Left cardiac atrium (tissue), 4 donors: Measurements from ENCODE around the gene MPLKIP. TPM values are rescaled to one million over a fixed set of nuclear protein-coding genes. Genes with fewer than 3 reads are reported as not detected.
"Not testable (repeated sequence)": the region's sequence is repeated elsewhere in the genome, so short reads cannot be mapped to it uniquely, and the experiment has no call there.

Experiments
- ATAC-seq, 2 donors: fragments of 200-7000 bp; cut with Tn5 transposase; one replicate each; pipeline ENCODE4 v1.9.1; 2020; ENCODE audit warnings: mild to moderate bottlenecking in 2 of 2, moderate library complexity in 2 of 2
- DNase-seq: peaks from one replicate; pipeline ENCODE4 v3.0.0-alpha.2; 2020
- intact Hi-C, 2 donors: fragments of 100-400 bp; cut with DNase I; formaldehyde crosslinking; loops; one replicate each; pipeline versions ENCODE4 v1.14.1 to v1.15.1; 2022 to 2023
- long read RNA-seq: library from polyadenylated mRNA; unstranded; transcript quantifications from one replicate; pipeline ENCODE4 v2.0.0, GENCODE V29; 2021
- total RNA-seq, 2 donors: library from RNA; stranded (reverse); fragmentation: NEBNext Ultra II Directional; extraction: Animal tissue kit (Norgen Biotek cat#: 25700); gene quantifications; one replicate each; pipeline ENCODE4 v1.2.1, GENCODE V29; 2021
- donor health status: DM: no; HTN: yes; CAD: no.
- donor health status: DM: no; HTN: yes; CAD: no; lungs with severe emphysema.
- donor health status: DM: yes; HTN: yes; CAD: no.
- donor health status: Dilated cardiomyopathy.

The MPLKIP gene
- 10 to 100 TPM; 17.1 to 20.5 TPM for total RNA-seq
- long read RNA-seq, full-length matches to known transcripts, result 7 of 8 reads
- long read RNA-seq, partial matches to known transcripts, result 0 of 8 reads
- long read RNA-seq, other reads (novel, unspliced or antisense), result 1 of 8 reads

DNA sequence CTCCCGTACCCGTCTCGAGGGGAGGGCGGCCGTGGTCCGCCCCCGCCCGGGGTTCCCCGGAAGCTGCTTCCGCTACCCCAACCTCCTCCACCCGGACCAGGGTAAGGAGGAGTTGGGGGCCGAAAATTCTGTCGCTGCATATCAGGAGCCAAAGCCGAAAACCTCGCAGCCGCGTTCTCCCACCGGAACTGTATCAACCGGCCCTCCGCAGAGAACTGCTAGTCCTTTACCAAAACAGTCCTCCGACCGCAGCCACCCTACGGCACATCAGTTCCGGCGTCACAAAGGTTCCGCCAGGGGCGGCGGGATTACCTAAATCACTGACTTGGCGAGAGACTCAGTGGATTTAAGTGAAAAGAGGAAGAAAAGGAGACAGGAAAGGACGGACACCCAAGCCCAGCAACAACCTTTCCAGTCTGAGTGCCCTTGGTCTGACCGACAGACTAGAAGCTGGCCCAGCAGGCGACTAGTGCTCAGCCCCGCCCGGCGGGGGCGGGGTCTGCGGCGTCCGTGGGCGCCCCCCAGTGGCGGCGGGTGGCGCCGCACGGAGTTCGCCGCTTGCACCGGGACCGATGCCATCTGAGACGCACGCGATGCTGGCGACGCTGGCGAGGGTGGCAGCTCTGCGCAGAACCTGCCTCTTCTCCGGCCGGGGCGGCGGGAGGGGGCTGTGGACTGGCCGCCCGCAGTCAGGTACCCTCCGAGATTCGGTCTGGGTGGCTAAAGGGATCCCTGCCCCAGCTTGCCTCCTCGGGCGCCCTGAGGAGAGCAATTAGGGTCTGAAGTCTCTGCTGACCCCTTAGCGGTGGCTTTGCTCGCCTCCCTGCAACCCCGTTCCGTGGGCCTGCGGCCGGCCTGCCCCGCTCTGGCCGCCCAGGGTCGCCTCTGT is at the start of gene MPLKIP, which contains the start of gene SUGCT:
Gene MPLKIP (minus strand): TSS at position 195 of the 889 bp plus-strand sequence. CDS start 55 bp downstream, at position 140.
Gene SUGCT (plus strand): TSS at position 578 of the 889 bp plus-strand sequence.
- peak; percentile 87 for DNase-seq
- intact Hi-C loops, result loop anchor here in 1 of 2 donors (5.0 kb wide), 1 partner anchor 237 kb away; no protein-coding TSS in a partner anchor
- ATAC-seq, result peak; percentile 96 to 97

DNA sequence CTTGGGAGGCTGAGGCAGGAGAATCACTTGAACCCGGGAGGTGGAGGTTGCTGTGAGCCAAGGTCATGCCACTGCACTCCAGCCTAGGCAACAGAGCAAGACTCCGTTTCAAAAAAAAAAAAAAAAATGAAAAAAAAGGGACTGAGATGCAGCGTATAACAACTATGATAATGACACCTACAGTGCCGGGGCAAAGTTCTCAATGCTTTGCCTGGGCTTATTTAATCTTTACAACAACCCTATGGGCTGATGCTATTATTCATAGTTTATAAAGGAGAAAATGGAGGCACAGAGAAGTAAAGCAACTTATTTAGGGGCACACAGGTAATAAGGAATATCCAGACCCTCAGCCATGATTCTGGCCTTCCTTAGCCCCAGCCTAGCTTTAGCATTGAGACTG is 48.0 kb upstream of the MPLKIP start:
- intact Hi-C loops, result no loop called here
- DNase-seq (no peak), ATAC-seq (no peak)

DNA sequence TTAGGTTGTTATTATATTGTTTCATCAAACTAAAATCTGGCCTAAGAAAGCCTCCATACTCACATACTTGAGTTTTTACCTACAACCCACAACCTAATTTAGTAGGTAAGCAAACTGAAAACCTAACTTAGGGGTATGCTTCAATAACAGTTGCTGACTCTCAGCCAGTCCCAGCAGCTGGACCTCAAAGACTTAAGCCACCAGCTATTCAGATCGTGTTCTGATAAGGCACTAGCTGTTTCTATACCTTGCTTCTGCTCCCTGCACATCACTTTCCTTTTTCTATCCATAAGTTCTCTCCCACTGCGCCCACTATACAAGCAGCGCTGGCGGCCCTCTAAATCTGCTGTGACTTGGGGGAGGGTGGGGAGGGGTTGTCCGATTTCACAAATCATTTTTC is 42.6 kb upstream of the MPLKIP start:
- DNase-seq (no peak), ATAC-seq (no peak)
- intact Hi-C loops, result no loop called here

DNA sequence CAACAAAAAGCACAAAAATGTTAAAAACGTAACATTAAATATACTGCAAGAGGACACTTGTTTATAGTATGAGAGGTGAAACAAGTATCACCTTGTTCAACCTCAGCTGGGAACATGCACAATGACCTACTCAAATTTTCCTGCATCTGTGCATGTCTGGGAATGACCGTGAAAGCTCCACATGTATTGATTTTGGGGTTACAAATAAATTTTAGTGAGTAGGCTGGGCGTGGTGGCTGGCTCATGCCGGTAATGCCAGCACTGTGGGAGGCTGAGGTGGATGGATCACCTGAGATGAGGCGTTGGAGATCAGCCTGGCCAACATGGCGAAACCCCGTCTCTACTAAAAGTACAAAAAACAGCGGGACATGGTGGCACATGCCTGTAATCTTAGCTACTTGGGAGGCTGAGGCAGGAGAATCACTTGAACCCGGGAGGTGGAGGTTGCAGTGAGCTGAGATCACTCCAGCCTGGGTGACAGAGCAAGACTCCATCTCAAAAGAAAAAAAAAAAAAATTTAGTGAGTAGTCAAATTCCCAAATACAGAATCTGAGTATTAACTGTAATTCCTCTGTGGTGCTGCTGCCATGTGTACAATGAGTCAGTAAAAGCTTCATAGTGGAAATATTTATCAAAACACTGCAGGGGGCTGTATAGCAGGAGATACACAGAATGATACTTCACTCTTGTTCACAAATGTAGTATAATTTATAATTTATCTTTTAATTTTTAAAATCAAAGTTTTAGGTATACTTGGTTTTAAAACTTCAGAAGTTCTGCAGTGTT is 41.5 kb upstream of the MPLKIP start:
- no peak for DNase-seq
- intact Hi-C loops, result no loop called here
- ATAC-seq, result no peak

DNA sequence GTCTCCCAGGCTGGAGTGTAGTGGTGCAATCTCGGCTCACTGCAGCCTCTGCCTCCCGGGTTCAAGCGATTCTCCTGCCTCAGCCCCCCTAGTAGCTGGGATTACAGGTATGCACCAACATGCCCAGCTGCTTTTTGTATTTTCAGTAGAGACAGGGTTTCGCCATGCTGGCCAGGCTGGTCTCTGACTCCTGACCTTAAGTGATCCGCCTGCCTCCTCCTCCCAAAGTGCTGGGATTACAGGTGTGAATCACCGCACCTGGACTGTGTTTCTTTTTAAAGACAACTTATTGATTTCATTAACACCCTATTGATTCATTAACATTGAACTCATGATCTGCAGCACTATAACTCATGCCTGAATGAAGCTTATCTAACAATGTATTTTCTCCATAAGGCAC is 40.8 kb upstream of the MPLKIP start:
- intact Hi-C loops, DNase-seq: not testable (repeated sequence)

DNA sequence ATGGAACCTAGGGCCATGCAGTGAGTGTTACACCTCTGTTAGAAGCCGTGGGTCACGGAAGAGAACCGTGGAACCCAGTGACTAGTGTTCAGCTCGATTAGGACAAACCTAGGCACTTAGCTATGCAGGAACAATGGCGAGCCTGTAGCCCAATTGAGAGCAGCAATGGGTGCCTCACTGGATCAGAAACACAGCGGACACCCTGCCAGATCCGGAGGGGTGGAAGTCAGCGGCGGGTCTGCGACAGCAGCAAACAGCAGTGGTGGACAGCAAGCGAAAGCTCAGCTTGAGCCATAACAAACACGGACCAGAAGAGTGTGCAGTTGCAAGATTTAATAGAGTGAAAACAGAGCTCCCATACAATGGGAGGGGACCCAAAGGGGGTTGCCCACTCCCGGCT is 38.7 kb upstream of the MPLKIP start:
- intact Hi-C loops, DNase-seq, ATAC-seq: not testable (repeated sequence)

More for the DNA sequence above, 40.8 kb upstream of the MPLKIP start:
- ATAC-seq, result not testable (repeated sequence)

DNA sequence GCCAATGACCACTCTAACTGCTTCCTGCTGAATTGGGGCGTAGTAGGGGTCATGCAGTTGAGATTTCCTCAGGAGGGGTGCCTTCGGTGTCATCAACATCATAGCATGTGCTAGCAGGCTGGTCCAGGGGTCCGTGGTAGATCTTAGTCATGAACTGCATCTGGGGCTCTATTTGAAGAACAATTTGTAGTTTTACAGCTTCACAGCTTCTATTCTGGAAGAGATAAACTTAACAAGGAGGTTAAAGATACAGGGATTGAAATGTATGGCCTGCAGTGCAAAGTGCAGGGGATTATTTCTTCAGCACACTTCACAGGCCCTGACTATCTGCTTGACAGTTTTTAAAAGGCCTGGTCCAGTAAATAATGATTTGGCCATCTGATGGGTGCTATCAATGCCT is 33.8 kb upstream of the MPLKIP start:
- DNase-seq, intact Hi-C loops, ATAC-seq: not testable (repeated sequence)

DNA sequence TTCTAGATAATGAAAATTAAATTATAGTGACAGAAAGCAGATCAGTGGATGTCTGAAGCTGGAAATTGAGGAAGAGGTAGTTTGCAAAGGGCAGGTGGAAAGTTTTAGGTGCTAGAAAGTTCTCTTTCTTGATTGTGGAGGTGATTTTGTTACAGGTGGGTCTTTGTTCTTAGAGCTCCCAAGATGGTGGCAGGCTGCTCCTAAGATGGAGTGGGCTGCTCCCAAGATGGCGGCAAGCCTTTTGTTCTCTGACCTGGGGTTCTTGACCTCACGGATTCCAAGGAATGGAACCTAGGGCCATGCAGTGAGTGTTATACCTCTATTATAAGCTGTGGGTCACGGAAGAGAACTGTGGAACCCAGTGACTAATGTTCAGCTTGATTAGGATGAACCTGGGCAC is 32.9 kb upstream of the MPLKIP start:
- ATAC-seq, result no peak
- DNase-seq, result no peak
- intact Hi-C loops, result no loop called here

DNA sequence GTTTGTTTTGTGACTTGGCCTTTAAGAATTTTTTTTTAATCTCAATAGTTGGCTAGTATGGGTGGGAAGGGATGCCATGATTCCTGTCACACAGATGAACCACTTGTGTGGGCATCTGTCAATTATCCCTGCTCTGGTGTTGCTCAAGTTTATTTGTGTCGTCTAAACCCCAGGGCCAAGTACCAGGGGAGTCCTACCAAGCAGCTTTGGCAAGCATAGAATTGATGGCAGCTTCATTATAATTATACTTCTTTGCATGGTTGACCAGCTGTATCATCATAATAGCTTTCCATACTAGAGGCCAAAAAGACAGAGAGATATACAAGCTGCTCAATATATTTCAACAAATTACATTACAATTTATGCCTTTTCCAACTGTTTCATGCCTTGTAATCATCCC is 30.8 kb upstream of the MPLKIP start:
- intact Hi-C loops, result no loop called here
- DNase-seq (no peak), ATAC-seq (no peak)

DNA sequence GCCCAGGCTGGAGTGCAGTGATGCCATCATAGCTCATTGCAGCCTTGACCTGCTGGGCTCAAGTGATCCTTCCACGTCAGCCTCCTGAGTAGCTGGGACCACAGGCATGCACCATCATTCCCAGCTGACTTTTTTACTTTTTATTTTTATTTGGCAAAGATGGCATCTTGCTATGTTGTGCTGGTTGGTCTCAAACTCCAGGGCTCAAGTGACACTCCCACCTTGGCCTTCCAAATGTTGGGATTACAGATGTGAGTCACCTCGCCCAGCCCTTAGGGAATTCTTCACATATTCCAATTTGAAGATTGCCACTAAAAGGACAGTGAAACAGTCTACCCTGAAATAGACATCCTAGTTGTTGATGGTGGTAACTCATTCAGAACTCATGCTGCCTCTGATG is 28.1 kb upstream of the MPLKIP start:
- DNase-seq, result no peak
- intact Hi-C loops, result no loop called here
- no peak for ATAC-seq

DNA sequence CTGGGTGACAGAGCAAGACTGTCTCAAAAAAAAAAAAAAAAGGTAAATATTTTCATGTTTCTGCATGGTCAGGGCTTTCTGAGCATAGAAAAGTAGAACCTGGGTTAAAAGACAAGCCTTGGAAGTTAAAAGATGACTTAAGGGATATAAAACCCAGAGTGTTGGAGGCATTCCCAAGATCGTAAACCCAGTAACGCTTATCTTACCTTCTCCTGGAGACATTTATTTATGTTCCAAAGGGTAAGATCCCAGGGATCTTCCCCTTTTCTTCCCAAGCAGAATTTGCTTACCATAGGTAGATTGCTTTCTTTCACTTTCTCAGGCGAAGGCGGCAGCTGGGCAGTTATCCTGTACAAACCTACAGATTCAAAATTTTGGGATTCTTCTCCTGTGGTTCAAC is 22.6 kb upstream of the MPLKIP start:
- intact Hi-C loops, result no loop called here
- no peak for ATAC-seq
- no peak for DNase-seq

DNA sequence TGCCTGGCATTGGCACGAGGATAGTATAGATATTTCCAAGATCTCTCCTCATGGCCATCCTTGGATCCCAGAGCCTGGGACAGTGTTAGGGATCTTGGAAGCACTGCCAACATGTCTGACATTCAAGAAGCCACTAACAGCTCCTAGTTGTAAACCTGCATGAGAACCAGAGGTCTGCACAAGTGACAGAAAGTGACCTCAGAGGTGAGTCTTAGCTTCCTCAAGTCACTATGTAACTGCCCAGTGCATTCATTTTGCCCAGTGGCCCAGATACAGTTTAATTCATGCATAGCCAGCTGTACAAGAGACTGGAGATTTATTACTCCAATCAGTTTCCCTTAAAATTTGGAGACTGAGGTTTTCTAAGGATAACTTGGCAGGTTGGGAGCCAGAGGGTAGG is 17.1 kb upstream of the MPLKIP start:
- ATAC-seq (no peak), DNase-seq (no peak)
- intact Hi-C loops, result no loop called here

DNA sequence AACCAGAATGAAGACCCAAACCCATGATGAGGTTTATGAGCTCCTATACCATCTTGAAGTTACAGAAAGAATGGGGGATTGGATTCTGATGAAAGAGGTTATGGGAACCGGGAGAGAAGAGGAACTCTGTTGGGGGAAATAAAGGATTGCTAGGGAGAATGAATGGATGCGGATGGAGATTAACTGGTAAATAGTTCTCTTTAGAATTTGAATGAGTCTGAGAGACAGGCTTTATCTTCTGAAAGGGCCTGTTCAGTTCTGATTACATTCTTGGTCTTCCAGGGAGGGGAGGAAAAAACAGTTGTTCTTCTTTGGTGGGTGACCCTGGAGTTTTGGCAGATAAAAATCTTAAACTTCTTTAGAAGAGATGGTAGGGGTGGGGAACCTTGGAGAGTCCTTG is 14.2 kb upstream of the MPLKIP start:
- intact Hi-C loops, result no loop called here
- ATAC-seq, result no peak
- no peak for DNase-seq

DNA sequence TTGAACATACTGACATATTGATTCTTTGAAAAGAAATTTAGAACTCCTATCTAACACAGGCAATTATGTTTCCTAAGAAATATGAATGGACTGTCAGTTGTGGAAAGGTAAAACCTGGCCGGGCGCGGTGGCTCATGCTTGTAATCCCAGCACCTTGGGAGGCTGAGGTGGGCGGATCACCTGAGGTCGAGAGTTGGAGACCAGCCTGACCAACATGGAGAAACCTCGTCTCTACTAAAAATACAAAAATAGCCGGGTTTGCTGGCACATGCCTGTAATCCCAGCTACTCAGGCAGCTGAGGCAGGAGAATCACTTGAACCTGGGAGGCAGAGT is 13.8 kb upstream of the MPLKIP start:
- DNase-seq, intact Hi-C loops, ATAC-seq: not testable (repeated sequence)

DNA sequence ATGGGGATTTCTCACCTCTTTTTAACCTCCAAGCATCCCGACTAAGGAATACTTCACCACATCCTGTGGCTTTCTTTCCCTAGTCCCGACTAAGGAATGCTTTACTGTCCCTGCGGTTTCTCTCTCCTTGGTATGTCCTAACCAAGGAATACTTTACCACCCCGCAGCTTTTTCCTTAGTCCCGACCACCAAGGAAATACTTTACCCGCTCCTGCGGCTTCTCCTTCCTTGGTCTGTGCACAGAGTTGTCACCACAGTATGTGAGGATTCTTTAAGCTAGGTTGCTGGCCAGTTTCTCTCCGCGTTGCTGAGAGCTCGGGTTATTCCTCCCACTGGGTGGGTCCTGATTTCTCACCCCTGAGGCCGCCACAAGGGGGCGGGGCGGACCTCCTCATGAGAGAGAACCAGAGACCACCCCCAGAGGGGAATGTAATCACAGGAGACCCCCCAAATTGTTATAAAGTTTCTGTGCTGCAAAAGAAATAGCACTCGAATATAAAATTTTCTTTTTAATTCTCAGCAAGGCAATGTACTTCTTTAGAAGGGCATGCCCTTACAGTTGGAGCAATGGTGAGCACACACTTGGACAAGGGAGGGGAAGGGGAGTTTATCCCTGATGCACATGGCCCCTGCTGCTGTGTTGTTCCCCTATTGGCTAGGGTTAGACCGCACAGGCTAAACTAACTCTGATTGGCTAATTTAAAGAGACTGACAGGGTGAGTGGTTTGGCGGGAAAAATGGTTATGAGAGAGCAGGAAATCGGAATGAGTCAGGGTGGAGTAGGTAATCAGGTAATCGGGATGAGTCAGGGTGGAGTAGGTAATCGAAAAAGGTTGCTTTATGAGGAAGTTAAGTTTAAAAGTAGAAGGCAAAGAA is 13.2 kb upstream of the MPLKIP start:
- intact Hi-C loops, result no loop called here
- ATAC-seq (no peak), DNase-seq (no peak)

DNA sequence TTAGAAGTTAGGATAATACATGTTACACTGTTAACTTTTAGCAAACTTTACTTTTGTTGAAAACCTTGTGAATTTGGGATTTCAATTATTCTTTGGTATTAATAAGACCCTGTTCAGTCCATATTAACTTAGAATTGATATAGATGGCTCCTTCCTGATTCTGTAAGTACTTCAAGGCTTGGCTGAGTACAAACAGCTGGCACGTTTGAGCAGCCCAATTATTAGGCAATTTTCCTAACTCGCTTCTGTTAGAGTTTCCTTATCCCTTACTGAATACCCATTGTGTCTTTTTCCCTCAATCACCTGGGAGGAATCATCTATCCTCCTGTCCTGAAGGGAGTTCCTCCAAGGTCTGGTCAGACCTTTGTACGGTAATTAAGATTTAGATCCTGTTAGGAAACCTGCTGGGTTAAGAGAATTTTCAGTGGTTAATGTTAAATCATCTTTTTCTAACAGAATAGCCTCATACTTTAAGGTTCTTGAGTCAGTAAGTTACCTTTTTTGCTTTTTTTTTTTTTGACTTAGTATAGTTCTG is 11.2 kb upstream of the MPLKIP start:
- intact Hi-C loops, DNase-seq, ATAC-seq: not testable (repeated sequence)

DNA sequence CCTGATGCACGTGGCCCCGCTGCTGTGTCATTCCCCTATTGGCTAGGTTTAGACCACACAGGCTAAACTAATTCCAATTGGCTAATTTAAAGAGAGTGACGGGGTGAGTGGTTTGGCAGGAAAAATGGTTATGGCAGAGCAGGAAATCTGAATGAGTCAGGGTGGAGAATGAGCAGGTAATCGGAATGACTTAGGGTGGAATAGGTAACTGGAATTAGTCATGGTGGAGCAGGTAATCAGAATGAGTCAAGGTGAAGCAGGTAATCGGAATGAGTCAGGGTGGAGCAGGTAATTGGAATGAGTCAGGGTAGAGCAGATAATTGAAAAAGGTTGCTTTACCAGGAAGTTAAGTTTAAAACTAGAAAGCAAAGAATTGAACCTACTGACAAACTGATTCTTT is 7.5 kb upstream of the MPLKIP start:
- ATAC-seq, DNase-seq, intact Hi-C loops: not testable (repeated sequence)

DNA sequence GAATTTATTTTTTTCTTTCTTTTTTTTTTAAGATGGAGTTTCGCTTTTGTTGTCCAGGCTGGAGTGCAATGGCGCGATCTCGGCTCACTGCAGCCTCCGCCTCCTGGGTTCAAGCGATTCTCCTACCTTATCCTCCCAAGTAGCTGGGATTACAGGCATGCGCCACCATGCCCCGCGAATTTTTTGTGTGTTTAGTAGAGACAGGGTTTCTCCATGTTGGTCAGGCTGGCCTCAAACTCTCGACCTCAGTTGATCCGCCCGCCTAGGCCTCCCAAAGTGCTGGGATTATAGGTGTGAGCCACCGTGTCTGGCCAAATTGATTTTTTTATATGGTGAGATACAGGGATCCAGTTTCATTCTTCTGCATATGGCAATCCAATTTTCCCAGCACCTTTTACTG is 5.5 kb upstream of the MPLKIP start:
- ATAC-seq, DNase-seq, intact Hi-C loops: not testable (repeated sequence)

DNA sequence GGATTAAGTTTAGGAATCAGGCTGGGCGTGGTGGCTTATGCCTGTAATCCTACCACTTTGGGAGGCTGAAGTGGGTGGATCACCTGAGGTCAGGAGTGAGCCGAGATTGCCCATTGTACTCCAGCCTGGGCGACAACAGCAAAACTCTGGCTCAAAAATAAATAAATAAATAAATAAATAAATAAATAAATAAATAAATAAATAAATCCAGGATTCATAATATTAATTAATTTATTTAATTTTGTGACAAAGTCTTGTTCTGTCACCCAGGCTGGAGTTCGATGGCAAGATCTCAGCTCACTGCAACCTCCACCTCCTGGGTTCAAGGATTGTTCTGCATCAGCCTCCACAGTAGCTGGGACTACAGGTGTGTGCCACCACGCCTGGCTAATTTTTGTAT is 4.6 kb upstream of the MPLKIP start:
- intact Hi-C loops, result no loop called here
- DNase-seq (no peak), ATAC-seq (no peak)
